ENCODE measurements around the gene PRKCZ.

DNA sequence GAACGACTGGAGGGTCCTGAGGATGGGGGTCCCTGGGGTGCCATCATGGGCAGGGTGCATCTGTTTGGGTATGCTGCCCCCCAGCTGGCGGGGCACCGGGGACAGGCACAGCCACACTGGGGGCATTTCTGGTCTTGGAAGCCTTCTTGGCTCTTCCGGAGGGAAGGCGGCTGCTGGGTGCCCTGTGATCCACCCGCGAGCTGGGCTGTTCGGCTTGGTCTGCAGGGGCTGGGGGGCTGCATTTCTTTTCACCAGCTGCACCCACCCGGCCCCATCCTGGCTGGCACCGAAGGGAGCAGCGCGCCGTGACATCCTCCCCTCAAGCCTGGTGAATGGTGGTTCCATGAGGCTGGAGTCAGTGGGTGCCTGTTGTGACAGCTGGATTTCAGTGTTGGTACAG, 132.2 kb downstream of the PRKCZ start:
- TF ChIP-seq, protein P1, sequence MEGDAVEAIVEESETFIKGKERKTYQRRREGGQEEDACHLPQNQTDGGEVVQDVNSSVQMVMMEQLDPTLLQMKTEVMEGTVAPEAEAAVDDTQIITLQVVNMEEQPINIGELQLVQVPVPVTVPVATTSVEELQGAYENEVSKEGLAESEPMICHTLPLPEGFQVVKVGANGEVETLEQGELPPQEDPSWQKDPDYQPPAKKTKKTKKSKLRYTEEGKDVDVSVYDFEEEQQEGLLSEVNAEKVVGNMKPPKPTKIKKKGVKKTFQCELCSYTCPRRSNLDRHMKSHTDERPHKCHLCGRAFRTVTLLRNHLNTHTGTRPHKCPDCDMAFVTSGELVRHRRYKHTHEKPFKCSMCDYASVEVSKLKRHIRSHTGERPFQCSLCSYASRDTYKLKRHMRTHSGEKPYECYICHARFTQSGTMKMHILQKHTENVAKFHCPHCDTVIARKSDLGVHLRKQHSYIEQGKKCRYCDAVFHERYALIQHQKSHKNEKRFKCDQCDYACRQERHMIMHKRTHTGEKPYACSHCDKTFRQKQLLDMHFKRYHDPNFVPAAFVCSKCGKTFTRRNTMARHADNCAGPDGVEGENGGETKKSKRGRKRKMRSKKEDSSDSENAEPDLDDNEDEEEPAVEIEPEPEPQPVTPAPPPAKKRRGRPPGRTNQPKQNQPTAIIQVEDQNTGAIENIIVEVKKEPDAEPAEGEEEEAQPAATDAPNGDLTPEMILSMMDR (IDR thresholded peaks at IDR 0.05; ENCODE audit: low read depth, low read length): no peak
- TF ChIP-seq EZH2phosphoT487 (IDR thresholded peaks at IDR 0.05; ENCODE audit: low read depth): no peak

Data from OCI-LY3 (cell line).